ENCODE data around the gene COL9A3. TPM values are rescaled to one million over a fixed set of nuclear protein-coding genes. Genes with fewer than 3 reads are reported as not detected.

Gene COL9A3
- total RNA-seq, 1 experiment from 2014 or later = 150 TPM

DNA sequence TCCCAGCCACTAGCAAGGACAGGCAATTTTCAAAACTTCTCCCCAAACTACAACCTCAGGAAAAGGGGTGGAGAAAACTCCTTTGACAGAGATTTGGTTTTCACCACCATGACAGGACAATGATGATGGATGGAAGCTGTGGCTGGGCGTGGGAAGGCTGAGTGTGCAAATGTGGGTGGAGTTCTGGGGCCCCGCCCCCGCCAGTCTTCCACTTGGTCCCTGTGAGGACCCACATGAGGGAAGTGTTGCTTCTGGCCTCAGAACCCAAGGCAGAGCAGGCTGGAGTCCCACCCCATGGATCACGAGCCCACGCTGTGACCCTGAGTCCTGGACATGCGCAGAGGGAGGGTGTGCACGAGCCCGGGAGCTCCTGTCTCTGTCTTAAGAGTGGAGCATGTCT lies 42.1 kb upstream of the COL9A3 start:
- H2BK12ac ChIP-seq (ENCODE audit: insufficient read length, low read depth, low read length) = no peak overlapping the region
- no peak overlapping the region; a peak in 1 of 5 replicates for H3K4me3 Mint-ChIP-seq
- no peak overlapping the region for H3K23ac ChIP-seq (ENCODE audit: insufficient read length, low read depth, low read length)
- H3K56ac ChIP-seq (ENCODE audit: insufficient read length, low read depth, low read length) = no peak overlapping the region
- H4K91ac ChIP-seq (ENCODE audit: insufficient read length, low read depth, low read length) = no peak overlapping the region
- H3K18ac ChIP-seq (ENCODE audit: insufficient read length, low read depth, low read length) = no peak overlapping the region
- no peak overlapping the region for H2BK5ac ChIP-seq (ENCODE audit: insufficient read length, low read length)
- H3K27me3 ChIP-seq (ENCODE audit: insufficient read depth, low read length) = no peaks in the 10 kb centered on the region
- DNase-seq = no peak
- H3K4me1 Mint-ChIP-seq = peaks cover 2 to 15% of the 10 kb centered on the region in 2 experiments; a peak in 3 of 4 replicates
- H3K27me3 Mint-ChIP-seq (ENCODE audit: low read depth) = peaks cover 8% of the 10 kb centered on the region
- H3K9me3 ChIP-seq (ENCODE audit: control insufficient read depth, low read depth, low read length) = no peaks in the 10 kb centered on the region
- WGBS (ENCODE audit: extremely low coverage, insufficient read length, low lambda C conversion rate) = no CpG with 5 or more reads among the region's 8 CpGs
- H3K23me2 ChIP-seq (ENCODE audit: insufficient read length, low read depth, low read length, poor library complexity, severe bottlenecking) = no peaks in the 10 kb centered on the region
- peaks cover 3% of the 10 kb centered on the region; the same call in 1 of the 2 replicates for H3K4me1 ChIP-seq (ENCODE audit: insufficient read depth, low read length)
- no peak overlapping the region for H3K27ac Mint-ChIP-seq
- TF ChIP-seq, protein P1, sequence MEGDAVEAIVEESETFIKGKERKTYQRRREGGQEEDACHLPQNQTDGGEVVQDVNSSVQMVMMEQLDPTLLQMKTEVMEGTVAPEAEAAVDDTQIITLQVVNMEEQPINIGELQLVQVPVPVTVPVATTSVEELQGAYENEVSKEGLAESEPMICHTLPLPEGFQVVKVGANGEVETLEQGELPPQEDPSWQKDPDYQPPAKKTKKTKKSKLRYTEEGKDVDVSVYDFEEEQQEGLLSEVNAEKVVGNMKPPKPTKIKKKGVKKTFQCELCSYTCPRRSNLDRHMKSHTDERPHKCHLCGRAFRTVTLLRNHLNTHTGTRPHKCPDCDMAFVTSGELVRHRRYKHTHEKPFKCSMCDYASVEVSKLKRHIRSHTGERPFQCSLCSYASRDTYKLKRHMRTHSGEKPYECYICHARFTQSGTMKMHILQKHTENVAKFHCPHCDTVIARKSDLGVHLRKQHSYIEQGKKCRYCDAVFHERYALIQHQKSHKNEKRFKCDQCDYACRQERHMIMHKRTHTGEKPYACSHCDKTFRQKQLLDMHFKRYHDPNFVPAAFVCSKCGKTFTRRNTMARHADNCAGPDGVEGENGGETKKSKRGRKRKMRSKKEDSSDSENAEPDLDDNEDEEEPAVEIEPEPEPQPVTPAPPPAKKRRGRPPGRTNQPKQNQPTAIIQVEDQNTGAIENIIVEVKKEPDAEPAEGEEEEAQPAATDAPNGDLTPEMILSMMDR (conservative IDR thresholded peaks at IDR 0.05) = no peak
- H2AFZ ChIP-seq (ENCODE audit: low read length) = no peak overlapping the region
- no peak overlapping the region for H2BK15ac ChIP-seq (ENCODE audit: low read depth, low read length)
- no peaks in the 10 kb centered on the region for H3K79me1 ChIP-seq (ENCODE audit: insufficient read depth, low read depth, low read length, poor library complexity, severe bottlenecking)
- no peak overlapping the region for H3K14ac ChIP-seq (ENCODE audit: insufficient read depth, low read length)
- H2BK20ac ChIP-seq (ENCODE audit: low read depth, low read length, poor library complexity, severe bottlenecking) = no peak overlapping the region
- no peak overlapping the region for H3T11ph ChIP-seq (ENCODE audit: low read length)
- H3K9ac ChIP-seq (ENCODE audit: extremely low read depth, insufficient read length, low read length) = no peak overlapping the region
- H2BK120ac ChIP-seq (ENCODE audit: low read depth, low read length, poor library complexity, severe bottlenecking) = no peak overlapping the region
- H3K36me3 Mint-ChIP-seq (ENCODE audit: insufficient read depth in 1 of 3, low read depth in 3 of 3) = no peaks in the 10 kb centered on the region; a peak in 1 of 7 replicates
- no peaks in the 10 kb centered on the region for H3K79me2 ChIP-seq (ENCODE audit: insufficient read depth, low read length)
- H3K4me2 ChIP-seq (ENCODE audit: insufficient read depth, insufficient read length, low read length) = no peak overlapping the region
- H2AK5ac ChIP-seq (ENCODE audit: insufficient read length, low read length) = no peak overlapping the region
- H3K9me3 Mint-ChIP-seq = no peaks in the 10 kb centered on the region; a peak in 1 of 5 replicates
- no peaks in the 10 kb centered on the region for H4K20me1 ChIP-seq (ENCODE audit: control insufficient read depth, insufficient read depth, insufficient read length)
- no peak overlapping the region for H3K27ac ChIP-seq (ENCODE audit: insufficient read length, low read depth, low read length)
- no peak overlapping the region for H4K5ac ChIP-seq (ENCODE audit: insufficient read length, low read depth, low read length)
- no peak overlapping the region for H3K4ac ChIP-seq (ENCODE audit: low read depth, low read length)
- no peak overlapping the region for H4K8ac ChIP-seq (replicated peaks; ENCODE audit: insufficient read length, low read depth, low read length)

Data from H9 (cell line).